Endothelial cell of umbilical vein (primary cell): ENCODE data around the gene IFI6.

Experiments
- CTCF ChIP-seq, 2 donors: IDR thresholded peaks; 1 replicate in 1 of 2; 2 replicates in 1 of 2; pipeline ENCODE4 v1.5.1; 2011; ENCODE audit warnings: low read length in 2 of 2, mild to moderate bottlenecking in 2 of 2, moderate library complexity in 2 of 2, control low read depth in 1 of 2, inconsistent platforms in 1 of 2, low read depth in 1 of 2; ENCODE audit not compliant: insufficient read depth in 1 of 2; ENCODE audit errors: extremely low read depth in 1 of 2
- EZH2 ChIP-seq: IDR thresholded peaks from 2 replicates; pipeline ENCODE4 v1.6.1; 2012; ENCODE audit warnings: borderline replicate concordance, low read depth, mild to moderate bottlenecking, moderate library complexity, low read length, inconsistent platforms; ENCODE audit not compliant: severe bottlenecking
- FOS ChIP-seq: IDR thresholded peaks from 2 replicates; pipeline ENCODE4 v1.6.1; 2011; ENCODE audit warnings: mild to moderate bottlenecking, low read length, moderate library complexity, borderline replicate concordance; ENCODE audit not compliant: insufficient read depth
- GATA2 ChIP-seq: IDR thresholded peaks from 2 replicates; pipeline ENCODE4 v1.7.0; 2011; ENCODE audit warnings: low read depth, mild to moderate bottlenecking, moderate library complexity, mixed read lengths, low read length; ENCODE audit not compliant: insufficient read length, insufficient read depth
- POLR2A ChIP-seq: IDR thresholded peaks from 2 replicates; pipeline ENCODE4 v1.6.1; 2012; ENCODE audit warnings: low read depth, mild to moderate bottlenecking, control low read depth, low read length

GRCh38 chr1:27704958-27705357, 33.0 kb upstream of the IFI6 start:
- no peak for TF ChIP-seq POLR2A
- no peak for TF ChIP-seq CTCF (IDR thresholded peaks at IDR 0.05; ENCODE audit: extremely low read depth in 1 of 2, insufficient read depth in 1 of 2, low read depth in 1 of 2, low read length in 2 of 2)
- no peak for TF ChIP-seq EZH2
- TF ChIP-seq GATA2 = no peak
- TF ChIP-seq FOS = no peak
